NCI-H146 treated with DMSO at 0.1 percent for 48 hours (cell line): ENCODE results near the gene PIP4K2A.
"Not testable (repeated sequence)": the region's sequence is repeated elsewhere in the genome, so short reads cannot be mapped to it uniquely, and the experiment has no call there.

ENCODE experiments used
- DNase-seq: peaks from one replicate; lab custom pipeline; 2025; ENCODE audit not compliant: unreplicated experiment; lab: John Stamatoyannopoulos, UW

PIP4K2A gene

DNA sequence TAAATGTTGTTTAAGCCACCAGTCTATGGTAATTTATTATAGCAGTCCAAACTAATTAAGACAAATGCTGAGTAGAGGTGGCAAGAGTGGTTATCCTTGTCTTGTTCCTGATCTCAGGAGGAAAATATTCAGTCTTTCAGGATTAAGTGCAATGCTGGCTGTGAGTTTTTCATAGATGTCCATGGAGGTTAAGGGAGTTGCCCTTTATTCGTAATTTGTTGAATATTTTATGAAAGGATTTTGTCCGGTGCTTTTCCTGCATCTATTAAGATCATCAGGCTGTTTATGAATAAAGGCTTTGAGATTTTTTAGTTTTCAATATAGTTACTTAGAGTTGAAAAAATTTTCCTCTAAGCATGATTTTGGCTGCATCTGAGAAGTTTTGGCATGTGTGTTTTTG is 186.9 kb downstream of the PIP4K2A start:
- DNase-seq = no peak

DNA sequence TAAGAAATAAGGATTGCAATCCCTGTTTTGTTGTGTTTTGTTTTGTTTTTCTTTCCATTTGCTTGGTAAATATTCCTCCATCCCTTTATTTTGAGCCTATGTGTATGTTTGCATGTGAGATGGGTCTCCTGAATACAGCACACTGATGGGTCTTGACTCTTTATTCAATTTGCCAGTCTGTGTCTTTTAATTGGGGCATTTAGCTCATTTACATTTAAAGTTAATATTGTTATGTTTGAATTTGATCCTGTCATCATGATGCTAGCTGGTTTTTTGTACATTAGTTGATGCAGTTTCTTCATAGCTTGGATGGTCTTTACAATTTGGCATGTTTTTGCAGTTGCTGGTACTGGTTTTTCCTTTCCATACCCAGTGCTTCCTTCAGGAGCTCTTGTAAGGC is 190.0 kb downstream of the PIP4K2A start:
- not testable (repeated sequence) for DNase-seq

DNA sequence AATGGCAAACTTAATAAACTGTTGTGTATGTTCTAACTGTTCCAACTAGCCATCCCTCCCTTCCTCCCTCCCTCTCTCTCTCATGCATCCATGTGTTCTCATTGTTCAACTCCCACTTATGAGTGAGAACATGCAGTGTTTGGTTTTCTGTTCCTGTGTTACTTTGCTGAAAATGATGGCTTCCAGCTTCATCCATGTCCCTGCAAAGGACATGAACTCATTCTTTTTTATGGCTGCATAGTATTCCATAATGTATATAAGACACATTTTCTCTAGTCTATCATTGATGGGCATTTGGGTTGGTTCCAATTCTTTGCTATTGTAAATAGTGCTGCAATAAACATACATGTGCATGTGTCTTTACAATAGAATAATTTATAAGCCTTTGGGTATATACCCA is 193.7 kb downstream of the PIP4K2A start:
- not testable (repeated sequence) for DNase-seq

DNA sequence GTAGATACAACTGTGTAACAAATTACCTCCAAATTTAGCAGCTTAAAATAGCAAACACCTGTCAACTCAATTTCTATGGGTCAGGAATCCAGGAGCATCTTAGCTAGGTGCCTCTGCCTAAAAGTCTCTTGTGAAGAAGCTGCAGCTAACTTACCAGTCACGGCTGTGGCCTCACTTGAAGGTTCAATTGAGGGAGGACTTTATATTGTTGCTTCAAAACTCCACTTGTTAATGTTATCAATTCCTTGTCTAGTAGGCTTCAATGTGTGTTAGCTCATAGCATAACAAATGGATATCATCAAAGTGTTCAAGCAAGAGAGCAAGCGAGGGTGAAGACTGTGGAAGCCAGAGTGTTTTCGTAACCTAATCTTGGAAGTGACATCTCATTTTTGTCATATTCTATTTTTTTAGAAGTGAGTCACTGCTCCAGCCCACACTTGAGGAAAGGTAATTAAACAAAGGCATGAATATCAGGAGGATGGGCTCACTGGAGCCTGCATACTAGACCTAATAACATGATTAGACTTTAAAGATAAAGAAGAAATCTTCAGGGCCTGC is 196.1 kb downstream of the PIP4K2A start:
- DNase-seq = no peak

DNA sequence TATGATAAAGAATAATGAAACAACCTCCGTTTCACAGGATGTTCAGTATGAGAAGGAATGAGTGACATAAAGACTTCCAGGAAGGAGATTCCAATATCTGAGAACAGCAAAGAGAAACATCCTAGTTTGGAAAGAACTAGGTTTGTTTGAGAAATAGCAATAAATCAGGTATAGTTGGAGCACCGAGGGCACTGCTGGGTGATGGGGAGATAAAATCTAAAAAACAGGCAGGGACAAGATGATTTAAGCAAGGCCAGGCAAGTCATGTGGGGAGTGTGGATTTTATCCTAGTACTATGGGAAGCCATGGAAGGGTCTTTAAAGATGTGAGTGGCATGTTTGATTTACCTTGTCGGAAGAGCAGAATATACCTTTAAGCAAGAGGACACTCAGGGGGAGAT is 199.4 kb downstream of the PIP4K2A start:
- no peak for DNase-seq

DNA sequence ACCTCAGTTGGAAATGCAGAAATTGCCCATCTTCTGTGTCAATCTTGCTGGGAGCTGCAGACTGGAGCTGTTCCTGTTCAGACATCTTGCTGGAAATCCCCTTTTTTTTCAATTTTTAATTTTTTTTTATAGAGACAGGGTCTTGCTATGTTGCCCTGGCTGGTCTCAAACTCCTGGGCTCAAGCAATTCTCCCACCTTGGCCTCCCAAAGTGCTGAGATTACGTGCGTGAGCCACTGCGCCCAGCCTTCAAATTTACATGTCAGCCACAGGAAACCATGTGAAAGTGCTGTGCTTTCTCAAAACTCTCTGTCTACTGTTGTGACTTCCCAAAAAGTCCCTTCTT is 200.0 kb downstream of the PIP4K2A start:
- DNase-seq = not testable (repeated sequence)

DNA sequence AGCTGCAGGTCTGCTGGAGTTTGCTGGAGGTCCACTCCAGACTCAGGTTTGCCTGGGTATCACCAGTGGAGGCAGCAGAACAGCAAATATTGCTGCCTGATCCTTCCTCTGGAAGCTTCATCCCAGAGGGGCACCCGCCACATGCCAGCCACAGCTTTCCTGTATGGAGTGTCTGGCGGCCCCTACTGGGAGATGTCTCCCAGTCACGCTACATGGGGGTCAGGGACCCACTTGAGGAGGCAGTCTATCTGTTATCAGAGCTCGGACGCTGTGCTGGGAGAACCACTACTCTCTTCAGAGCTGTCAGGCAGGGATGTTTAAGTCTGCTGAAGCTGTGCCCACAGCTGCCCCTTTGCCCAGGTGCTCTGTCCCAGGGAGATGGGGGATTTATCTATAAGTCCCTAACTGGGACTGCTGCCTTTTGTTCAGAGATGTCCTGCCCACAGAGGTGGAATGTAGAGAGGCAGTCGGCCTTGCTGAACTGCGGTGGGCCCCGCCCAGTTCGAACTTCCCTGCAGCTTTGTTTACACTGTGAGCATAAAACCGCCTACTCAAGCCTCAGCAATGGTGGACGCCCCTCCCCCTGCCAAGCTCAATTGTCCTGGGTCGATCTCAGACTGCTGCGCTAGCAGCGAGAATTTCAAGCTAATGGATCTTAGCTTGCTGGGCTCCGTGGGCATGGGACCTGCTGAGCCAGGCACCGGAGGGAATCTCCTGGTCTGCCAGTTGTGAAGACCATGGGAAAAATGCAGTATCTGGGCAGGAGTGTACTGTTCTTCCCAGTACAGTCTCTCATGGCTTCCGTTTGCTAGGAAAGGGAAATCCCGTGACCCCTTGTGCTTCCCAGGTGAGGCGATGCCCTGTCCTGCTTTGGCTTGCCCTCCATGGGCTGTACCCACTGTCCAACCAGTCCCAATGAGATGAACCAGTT is 200.6 kb downstream of the PIP4K2A start:
- DNase-seq = peak; percentile 18

DNA sequence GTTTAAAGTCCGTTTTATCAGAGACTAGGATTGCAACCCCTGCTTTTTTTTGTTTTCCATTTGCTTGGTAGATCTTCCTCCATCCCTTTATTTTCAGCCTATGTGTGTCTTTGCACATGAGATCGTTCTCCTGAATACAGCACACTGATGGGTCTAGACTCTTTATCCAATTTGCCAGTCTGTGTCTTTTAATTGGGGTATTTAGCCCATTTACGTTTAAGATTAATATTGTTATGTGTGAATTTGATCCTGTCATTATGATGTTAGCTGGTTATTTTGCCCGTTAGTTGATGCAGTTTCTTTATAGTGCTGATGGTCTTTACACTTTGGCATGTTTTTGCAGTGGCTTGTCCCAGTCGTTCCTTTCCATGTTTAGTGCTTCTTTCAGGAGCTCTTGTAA is 202.4 kb downstream of the PIP4K2A start:
- DNase-seq = not testable (repeated sequence)

DNA sequence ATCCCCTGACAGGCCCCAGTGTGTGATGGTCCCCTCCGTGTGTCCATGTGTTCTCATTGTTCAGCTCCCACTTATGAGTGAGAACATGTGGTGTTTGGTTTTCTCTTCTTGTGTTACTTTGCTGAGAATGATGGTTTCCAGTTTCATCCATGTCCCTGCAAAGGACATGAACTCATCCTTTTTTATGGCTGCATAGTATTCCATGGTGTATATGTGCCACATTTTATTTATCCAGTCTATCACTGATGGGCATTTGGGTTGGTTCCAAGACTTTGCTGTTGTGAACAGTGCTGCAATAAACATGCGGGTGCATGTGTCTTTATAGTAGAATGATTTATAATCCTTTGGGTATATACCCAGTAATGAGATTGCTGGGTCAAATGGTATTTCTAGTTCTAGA is 206.2 kb downstream of the PIP4K2A start:
- not testable (repeated sequence) for DNase-seq

DNA sequence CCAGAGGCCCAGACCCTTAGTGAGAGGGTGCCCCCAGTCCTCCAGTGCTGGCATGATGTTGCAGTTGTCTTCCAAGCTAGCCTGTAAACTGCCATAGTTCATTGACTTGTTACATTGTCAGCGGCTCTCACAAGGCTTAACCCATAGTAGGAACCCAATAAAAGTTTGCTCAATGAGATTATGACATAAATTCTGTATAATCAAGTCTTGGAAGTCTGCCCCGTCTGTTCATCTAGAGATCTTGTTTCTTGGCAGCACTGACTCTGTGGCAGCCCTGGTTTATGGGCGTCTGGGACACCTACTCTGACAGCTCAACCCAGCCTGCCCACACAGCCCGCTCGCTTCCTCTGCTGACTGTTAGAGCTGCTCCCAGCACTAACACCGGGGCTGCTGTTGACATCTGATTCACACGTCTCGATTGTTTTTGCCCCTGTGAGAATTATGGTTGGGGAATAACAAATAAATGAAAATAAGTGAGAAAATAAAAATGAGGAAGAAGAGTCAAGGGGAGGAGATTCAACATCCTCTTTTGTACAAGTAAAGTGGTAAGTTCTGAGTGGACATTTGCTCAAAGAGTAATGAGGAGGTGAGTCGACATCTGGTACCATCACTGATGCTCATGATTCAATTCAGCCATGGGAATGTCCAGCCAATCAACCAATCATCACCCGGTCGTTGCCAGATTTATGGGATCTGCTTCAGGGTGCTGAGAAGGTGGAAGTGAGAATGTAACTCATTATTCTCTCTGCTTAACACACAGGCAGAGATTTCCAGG is 208.3 kb downstream of the PIP4K2A start:
- no peak for DNase-seq

DNA sequence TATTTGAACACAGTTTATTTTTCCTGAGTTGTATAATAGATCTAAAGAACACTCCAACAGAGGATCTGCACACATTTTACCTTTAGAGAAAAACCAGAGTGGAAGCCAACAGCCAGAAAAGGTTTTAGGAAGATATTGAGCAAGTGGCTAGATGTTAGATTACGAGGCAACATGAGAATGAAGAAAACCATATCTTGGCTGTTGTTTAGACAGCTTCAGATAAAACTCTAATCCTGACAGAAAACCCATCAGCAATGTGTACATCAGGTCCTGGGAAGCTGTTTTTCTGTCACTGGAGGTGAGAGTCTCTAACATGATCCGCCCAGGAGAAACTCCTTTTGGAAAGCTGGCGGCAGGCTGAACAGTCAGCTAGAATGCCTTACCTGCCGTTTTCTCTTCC is 209.6 kb downstream of the PIP4K2A start:
- DNase-seq = no peak

DNA sequence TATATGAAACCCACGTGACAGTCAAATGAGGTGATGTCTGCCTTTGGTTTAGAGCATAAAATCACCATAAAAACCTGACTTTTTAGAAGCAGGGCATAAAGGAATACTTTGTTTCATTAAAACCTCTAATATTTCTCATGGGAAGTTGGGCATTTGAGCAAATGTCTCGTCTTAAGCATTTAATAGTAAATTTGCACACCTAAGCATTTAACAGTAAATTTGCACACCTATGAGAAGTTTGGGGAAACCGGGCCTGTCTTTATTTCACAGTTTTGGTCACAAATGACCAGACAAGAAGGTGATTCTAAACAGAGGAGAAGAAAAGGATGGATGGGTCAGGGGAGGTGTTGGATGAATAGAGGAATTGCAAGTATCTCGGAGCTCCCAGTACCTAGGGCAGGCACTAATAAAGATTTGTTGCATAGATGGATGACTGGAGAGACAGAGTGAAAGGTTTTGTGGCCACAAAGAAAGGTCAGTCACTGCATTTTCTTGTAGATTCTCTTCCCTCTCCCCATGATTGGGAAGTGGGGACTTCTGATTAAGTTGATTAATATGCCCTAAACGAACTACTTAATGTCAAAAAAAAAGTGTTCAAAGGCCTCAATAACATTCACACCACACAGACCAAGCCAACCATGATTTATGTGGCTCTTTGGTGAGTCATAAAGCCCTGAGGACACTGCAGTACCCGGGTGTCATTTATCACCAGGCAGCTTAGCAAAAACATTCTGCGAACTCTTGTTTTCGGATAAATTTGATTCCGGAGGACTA is 210.9 kb downstream of the PIP4K2A start:
- no peak for DNase-seq

DNA sequence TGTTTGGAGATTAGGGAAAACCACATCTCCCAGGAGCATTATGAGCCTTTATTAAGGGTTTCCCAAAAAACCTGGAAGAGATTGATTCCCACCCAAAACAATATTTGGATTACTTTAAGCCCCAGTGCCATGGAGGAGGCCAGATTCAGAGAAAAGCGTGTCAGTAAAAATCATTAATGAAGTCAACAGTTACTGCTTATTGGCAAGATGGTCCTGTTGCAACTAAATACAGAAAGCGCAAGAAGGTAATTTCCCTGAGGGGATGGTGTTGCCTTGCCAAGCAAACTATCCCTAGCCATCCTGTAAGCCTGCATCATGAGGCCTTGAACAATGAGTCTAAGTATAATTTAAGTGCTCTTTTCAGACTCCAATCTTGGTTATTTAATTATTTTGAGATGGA is 212.5 kb downstream of the PIP4K2A start:
- no peak for DNase-seq

DNA sequence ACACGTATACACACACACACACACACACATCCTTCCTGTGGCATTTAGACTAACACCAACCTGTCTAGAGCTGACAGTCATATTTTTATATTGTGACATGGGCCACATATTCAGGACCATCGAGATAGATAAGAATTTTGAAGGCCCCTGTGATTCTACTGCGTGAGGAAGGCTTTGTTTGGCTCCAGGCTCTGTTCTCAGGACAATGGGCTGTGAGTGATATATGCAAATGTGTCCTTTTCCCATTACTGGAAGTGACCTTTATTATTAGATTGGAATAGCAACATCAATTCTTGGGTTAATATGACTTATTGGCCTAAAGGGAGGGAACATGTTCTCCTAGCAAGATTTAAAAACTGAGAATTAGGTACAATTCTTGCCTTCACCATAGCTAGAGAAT is 213.0 kb downstream of the PIP4K2A start:
- no peak for DNase-seq

DNA sequence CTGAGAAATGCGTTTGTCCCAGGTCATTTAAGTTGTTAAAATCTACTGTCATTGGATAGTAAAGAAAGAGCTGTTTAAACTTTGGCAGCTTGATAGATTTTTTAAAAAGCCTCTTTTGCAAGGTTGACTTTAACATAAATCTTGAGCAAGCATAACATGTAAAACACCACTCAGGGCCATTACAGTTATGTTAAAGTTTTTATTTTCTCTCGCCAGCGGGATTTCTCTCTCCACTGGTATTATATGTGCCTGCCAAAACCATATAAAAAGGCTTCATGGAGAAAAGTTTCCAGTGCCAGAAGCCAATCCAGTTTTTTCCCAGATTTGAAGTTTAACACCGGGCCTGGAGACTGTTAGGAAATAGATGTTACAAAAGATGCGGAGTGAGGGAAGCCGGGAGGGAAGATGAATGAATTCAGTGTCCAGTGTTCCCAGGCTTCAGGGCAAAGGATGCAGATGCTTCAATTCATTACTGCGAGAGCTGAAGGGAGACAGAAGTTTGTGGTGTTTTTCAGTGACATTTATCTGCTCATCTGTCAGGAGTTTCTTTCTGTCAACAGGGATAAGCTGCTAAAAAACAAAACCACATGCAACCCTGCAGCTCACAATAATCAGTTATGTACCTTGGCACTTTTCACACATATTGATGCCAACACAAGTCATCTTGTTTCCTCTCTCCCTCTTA is 213.6 kb downstream of the PIP4K2A start:
- DNase-seq = no peak

DNA sequence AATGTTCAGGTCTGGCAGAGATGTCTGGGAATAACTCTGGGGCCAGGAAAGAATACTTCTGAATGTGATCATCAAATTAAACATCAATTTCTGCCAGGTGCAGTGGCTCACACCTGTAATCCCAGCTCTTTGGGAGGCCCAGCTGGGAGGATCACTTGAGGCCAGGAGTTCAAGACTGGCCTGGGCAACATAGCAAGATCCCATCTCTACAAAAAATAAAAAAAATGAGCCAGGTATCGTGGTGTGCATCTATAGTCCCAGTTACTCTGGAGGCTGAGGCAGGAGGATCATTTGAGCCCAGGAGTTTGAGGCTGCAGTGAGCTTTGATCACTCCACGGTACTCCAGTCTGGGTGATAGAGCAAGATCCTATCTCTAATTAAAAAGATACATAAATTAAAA is 214.4 kb downstream of the PIP4K2A start:
- not testable (repeated sequence) for DNase-seq

DNA sequence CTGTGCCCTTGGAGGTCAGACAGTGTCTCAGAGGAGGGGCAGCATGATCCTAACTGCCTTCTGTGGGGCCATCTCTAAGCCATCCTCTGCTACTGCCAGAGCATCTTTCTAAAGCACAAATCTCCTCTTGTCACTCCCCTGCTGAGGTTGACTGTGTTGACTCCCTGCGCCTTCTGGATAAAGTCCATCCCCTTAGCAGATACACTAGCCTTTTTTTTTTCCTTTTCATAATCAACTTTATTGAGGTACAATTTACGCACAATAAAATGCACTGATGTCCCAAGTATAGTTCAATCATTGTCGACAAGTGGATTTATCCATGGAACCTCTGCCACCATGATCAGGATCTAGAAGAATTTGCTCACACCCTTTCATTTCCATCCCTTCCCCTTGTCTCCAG is 219.0 kb downstream of the PIP4K2A start:
- no peak for DNase-seq

DNA sequence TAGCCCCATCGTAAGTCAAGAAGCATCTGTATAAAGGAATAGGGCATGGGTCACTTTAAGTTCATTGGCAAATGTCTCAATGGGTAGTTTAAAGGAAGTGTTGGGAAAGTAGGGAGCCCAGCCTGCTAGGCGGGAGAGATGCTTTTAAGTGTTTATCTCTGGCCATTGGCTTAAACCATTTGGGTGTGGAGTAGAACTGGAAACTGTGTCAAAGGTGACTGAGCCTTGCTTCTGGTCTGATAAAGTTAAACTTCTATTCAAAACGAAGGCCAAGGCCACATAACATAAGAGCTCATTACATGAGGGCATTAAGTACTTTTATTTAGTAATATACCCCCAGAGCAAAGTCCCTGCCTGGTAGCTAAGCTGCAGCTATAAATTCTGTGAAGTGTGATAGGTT is 220.4 kb downstream of the PIP4K2A start:
- no peak for DNase-seq

DNA sequence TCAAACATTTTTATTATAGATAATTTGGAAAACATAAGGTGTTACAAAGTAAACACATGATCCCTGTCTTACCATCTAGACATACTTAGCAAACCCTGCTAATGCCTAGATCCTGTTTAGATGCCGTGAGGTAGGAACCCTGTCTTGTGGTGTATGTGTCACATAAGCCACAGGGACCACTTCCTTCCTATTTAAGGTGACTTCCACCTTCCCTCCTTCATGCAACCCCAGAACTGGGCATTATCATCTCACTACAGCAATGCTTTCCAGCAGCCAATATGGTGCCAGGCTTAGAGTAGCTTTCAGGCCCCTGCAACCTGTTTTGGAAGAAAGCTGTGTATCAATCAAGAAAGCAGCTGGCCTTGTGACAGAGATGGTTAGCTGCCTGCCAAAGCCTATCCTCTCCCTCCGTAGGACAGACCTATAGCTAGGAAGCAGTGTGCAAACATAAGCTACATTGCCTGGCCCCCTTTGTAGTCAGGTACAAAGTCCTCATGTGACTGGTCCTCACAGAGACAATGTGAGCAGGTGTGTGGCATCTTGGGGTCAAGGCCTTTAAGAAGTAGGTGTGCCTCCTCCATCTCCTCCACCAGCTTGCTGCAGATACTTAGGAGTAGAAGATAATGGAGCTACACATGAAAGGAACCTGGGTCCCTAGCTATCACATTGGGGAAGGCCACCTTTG is 222.3 kb downstream of the PIP4K2A start:
- no peak for DNase-seq

DNA sequence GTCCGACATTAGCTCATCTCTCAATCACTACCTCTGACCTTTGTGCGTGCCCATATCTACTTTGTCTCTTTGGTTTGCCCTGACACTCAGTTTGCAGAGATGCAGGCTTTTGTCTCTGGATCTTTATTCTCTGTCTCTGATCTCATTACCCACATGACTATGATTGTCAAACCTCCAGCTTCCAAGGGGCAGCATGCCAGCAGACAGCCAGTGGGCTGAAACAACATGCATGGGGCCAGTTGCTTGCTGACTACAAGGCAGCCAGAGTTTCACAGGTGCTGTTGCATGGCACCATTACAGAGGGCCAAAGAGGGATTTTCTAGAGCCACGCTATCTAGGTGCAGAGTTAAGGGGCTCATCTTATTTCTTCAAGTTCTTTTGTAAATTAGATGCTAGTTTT is 222.9 kb downstream of the PIP4K2A start:
- no peak for DNase-seq
